Measurements from ENCODE around the gene ANKRD63. TPM values are rescaled to one million over a fixed set of nuclear protein-coding genes. Genes with fewer than 3 reads are reported as not detected.

The ANKRD63 gene
- total and polyA plus RNA-seq, 2 donors (not counting 1 experiment from before 2014, with no cell fraction given) = 0.25 TPM; not detected in 1

DNA sequence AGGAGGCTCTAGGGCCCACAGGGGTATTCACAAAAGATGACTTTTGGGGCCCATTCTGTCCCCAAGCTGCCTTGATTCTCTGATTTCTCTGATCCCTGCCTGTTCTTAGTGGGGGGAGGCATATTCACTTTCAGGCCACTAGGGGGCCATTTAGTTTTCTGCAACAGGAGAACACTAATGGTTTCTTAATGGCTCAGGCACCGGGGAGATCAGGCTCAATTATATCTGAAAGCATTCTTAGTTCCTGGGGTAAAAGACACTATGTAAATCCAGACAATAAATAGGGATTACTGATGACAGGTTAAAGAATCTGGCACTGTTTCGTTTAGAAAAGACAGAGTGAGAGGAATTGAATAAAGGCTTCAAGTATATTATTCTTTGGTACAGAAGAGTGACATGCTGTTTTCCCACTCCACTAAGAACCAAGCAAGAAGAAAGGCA, 38.1 kb upstream of the ANKRD63 start:
- ATAC-seq (ENCODE audit: low read depth) (peak; percentile 20), DNase-seq (peak; percentile 78)
- no peaks in the 10 kb centered on the region for H3K9me3 Mint-ChIP-seq (ENCODE audit: insufficient read depth)
- H3K4me3 Mint-ChIP-seq = no peak overlapping the region
- peak overlapping the region; percentile 2 for H3K27ac Mint-ChIP-seq
- no CpG with 5 or more reads among the region's 2 CpGs for WGBS (ENCODE audit: insufficient coverage)
- no peak overlapping the region for H3K4me3 ChIP-seq (ENCODE audit: control extremely low read depth in 1 of 5, extremely low read depth in 1 of 5, insufficient read depth in 1 of 5, low read depth in 2 of 5, low read length in 4 of 5)
- no peak overlapping the region for H3K9ac ChIP-seq (ENCODE audit: low read length)
- no peaks in the 10 kb centered on the region for H3K36me3 ChIP-seq (replicated peaks in 1 of 2; ENCODE audit: control extremely low read depth in 1 of 2, control insufficient read depth in 1 of 2, extremely low read depth in 1 of 2, insufficient read depth in 2 of 2, low read length in 1 of 2)
- peaks cover 38 to 42% of the 10 kb centered on the region in 2 donors for H3K4me1 ChIP-seq (ENCODE audit: control insufficient read depth in 2 of 2, insufficient read depth in 2 of 2, low read length in 2 of 2)
- intact Hi-C loops (cut with micrococcal nuclease) = loop anchor here (5.0 kb wide), 5 partner anchors 39 to 534 kb away; partner anchors contain the start of genes ANKRD63, BMF and BUB1B
- peaks cover under 1% of the 10 kb centered on the region for H3K27me3 Mint-ChIP-seq
- ChIA-PET CTCF (interaction anchor here (0.7 to 8.5 kb wide), 15 partner anchors 8 to 632 kb away, joined by 3 to 221 read pairs (median 6); partner anchors contain the start of genes CCDC9B, IVD and PLCB2), POLR2A (interaction anchor here (2.0 kb wide), 1 partner anchor 13 kb away, joined by 5 read pairs; the partner anchor contains the start of gene PLCB2)
- H3K9me3 ChIP-seq (ENCODE audit: control extremely low read depth in 1 of 3, control insufficient read depth in 2 of 3, insufficient read depth in 1 of 3, low read length in 2 of 3) = peaks cover 0 to 2% (median 0%) of the 10 kb centered on the region in 3 donors
- no peaks in the 10 kb centered on the region for H3K79me2 ChIP-seq (ENCODE audit: control insufficient read depth, insufficient read depth, low read length)
- peaks cover 0 to 2% (median under 1%) of the 10 kb centered on the region in 4 experiments for H3K27me3 ChIP-seq (replicated peaks in 1 of 4; ENCODE audit: control extremely low read depth in 1 of 4, control insufficient read depth in 3 of 4, insufficient read depth in 4 of 4, low read length in 3 of 4)
- H4K20me1 ChIP-seq (ENCODE audit: control insufficient read depth, insufficient read depth, low read length, poor library complexity, severe bottlenecking) = no peaks in the 10 kb centered on the region
- H3K27ac ChIP-seq (ENCODE audit: low read length in 2 of 2) = no peak overlapping the region
- H3K4me2 ChIP-seq (replicated peaks; ENCODE audit: low read depth, low read length, poor library complexity, severe bottlenecking) = no peak overlapping the region
- H2AFZ ChIP-seq (ENCODE audit: insufficient read depth, low read depth, low read length, poor library complexity, severe bottlenecking) = no peak overlapping the region
- TF ChIP-seq EZH2 (IDR thresholded peaks at IDR 0.05; ENCODE audit: borderline replicate concordance, insufficient read depth, low read depth, low read length, poor library complexity, severe bottlenecking) = no peak
- TF ChIP-seq, protein P1, sequence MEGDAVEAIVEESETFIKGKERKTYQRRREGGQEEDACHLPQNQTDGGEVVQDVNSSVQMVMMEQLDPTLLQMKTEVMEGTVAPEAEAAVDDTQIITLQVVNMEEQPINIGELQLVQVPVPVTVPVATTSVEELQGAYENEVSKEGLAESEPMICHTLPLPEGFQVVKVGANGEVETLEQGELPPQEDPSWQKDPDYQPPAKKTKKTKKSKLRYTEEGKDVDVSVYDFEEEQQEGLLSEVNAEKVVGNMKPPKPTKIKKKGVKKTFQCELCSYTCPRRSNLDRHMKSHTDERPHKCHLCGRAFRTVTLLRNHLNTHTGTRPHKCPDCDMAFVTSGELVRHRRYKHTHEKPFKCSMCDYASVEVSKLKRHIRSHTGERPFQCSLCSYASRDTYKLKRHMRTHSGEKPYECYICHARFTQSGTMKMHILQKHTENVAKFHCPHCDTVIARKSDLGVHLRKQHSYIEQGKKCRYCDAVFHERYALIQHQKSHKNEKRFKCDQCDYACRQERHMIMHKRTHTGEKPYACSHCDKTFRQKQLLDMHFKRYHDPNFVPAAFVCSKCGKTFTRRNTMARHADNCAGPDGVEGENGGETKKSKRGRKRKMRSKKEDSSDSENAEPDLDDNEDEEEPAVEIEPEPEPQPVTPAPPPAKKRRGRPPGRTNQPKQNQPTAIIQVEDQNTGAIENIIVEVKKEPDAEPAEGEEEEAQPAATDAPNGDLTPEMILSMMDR (IDR thresholded peaks at IDR 0.05) = peak; percentile 93
- peaks cover 38% of the 10 kb centered on the region for H3K4me1 Mint-ChIP-seq

DNA sequence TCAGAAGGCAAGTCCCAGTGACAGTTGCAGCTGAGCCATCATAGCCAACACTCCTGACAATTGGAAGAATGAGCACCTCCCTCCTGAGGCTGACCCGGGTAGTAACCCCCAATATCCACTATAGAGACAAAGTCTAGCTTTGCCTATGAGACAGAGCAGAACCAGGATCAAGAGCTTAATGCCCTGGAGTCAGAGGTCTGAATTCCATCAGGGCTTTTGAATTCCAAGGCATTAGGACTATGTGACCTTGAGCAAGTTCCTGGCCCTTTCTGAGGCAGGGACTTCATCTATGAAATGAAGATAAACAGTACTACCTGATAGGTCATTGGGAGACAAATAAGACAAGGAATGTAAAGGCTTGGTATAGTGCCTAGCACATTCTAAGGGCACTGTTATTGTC, 37.5 kb upstream of the ANKRD63 start:
- Histone ChIP-seq H3K4me1 (ENCODE audit: control insufficient read depth in 2 of 2, insufficient read depth in 2 of 2, low read length in 2 of 2) (peaks cover 32 to 40% of the 10 kb centered on the region in 2 donors), H3K4me3 (ENCODE audit: control extremely low read depth in 1 of 5, extremely low read depth in 1 of 5, insufficient read depth in 1 of 5, low read depth in 2 of 5, low read length in 4 of 5) (no peak overlapping the region), H3K36me3 (replicated peaks in 1 of 2; ENCODE audit: control extremely low read depth in 1 of 2, control insufficient read depth in 1 of 2, extremely low read depth in 1 of 2, insufficient read depth in 2 of 2, low read length in 1 of 2) (no peaks in the 10 kb centered on the region), H3K9me3 (ENCODE audit: control extremely low read depth in 1 of 3, control insufficient read depth in 2 of 3, insufficient read depth in 1 of 3, low read length in 2 of 3) (peaks cover 0 to 2% (median 0%) of the 10 kb centered on the region in 3 donors), H3K9ac (ENCODE audit: low read length) (no peak overlapping the region), H4K20me1 (ENCODE audit: control insufficient read depth, insufficient read depth, low read length, poor library complexity, severe bottlenecking) (no peaks in the 10 kb centered on the region), H3K27me3 (replicated peaks in 1 of 4; ENCODE audit: control extremely low read depth in 1 of 4, control insufficient read depth in 3 of 4, insufficient read depth in 4 of 4, low read length in 3 of 4) (peaks cover 0 to 3% (median 2%) of the 10 kb centered on the region in 4 experiments), H3K4me2 (replicated peaks; ENCODE audit: low read depth, low read length, poor library complexity, severe bottlenecking) (no peak overlapping the region), H3K79me2 (ENCODE audit: control insufficient read depth, insufficient read depth, low read length) (no peaks in the 10 kb centered on the region), H3K27ac (ENCODE audit: low read length in 2 of 2) (no peak overlapping the region), H2AFZ (ENCODE audit: insufficient read depth, low read depth, low read length, poor library complexity, severe bottlenecking) (no peak overlapping the region)
- Mint-ChIP-seq H3K4me1 (peaks cover 32% of the 10 kb centered on the region), H3K9me3 (ENCODE audit: insufficient read depth) (no peaks in the 10 kb centered on the region), H3K27ac (no peak overlapping the region), H3K27me3 (peaks cover 6% of the 10 kb centered on the region), H3K4me3 (no peak overlapping the region)
- DNase-seq = no peak
- 89% methylated on average over 1 of the region's 1 CpG for WGBS (ENCODE audit: insufficient coverage)
- ChIA-PET POLR2A (interaction anchor here (2.0 kb wide), 1 partner anchor 13 kb away, joined by 5 read pairs; the partner anchor contains the start of gene PLCB2), CTCF (interaction anchor here (1.1 to 8.5 kb wide), 15 partner anchors 8 to 275 kb away, joined by 3 to 221 read pairs (median 6); partner anchors contain the start of genes CCDC9B, IVD and PLCB2)
- TF ChIP-seq EZH2 (IDR thresholded peaks at IDR 0.05; ENCODE audit: borderline replicate concordance, insufficient read depth, low read depth, low read length, poor library complexity, severe bottlenecking) = no peak
- TF ChIP-seq, protein P1 (IDR thresholded peaks at IDR 0.05) = no peak
- ATAC-seq (ENCODE audit: low read depth) = no peak
- intact Hi-C loops (cut with micrococcal nuclease) = loop anchor here (5.0 kb wide), 5 partner anchors 38 to 533 kb away; partner anchors contain the start of genes ANKRD63, BMF and BUB1B

All from B cell (primary cell).